K562 (cell line): ENCODE data around the gene UCHL5. TPM values are rescaled to one million over a fixed set of nuclear protein-coding genes. Genes with fewer than 3 reads are reported as not detected.

Experiments
- E2F1 ChIP-seq: sonication (generic); formaldehyde crosslinking; IDR thresholded peaks from 2 replicates; pipeline ENCODE4 v1.8.1; 2023; ENCODE audit warnings: mild to moderate bottlenecking, missing genetic modification reagents, moderate library complexity
- FOXM1 ChIP-seq, 2 experiments: fragments of 450-650 bp in 1 of 2; sonication (generic) in 1 of 2; formaldehyde crosslinking in 1 of 2; IDR thresholded peaks; 2 replicates each; pipeline versions ENCODE4 v1.6.1 to v1.9.0; 2017 to 2022; ENCODE audit warnings: low read depth in 2 of 2, mild to moderate bottlenecking in 2 of 2, missing genetic modification reagents in 1 of 2, moderate library complexity in 1 of 2
- KAT7 ChIP-seq: sonication (generic); formaldehyde crosslinking; IDR thresholded peaks from 2 replicates; pipeline ENCODE4 v1.8.0; 2022; ENCODE audit warnings: missing genetic modification reagents, mild to moderate bottlenecking, borderline replicate concordance
- KDM1A ChIP-seq, 2 experiments: fragments of 450-650 bp; IDR thresholded peaks; 2 replicates each; pipeline ENCODE4 v1.6.1; 2016; ENCODE audit warnings: mild to moderate bottlenecking in 2 of 2
- KDM4B ChIP-seq, 2 experiments: fragments of 450-650 bp in 1 of 2; sonication (generic) in 1 of 2; IDR thresholded peaks; 2 replicates each; pipeline ENCODE4 v1.6.1; 2016 to 2017; ENCODE audit warnings: borderline replicate concordance in 2 of 2, antibody characterized with exemption in 1 of 2, low read depth in 1 of 2, mild to moderate bottlenecking in 1 of 2
- MLLT1 ChIP-seq, 2 experiments: fragments of 450-650 bp; IDR thresholded peaks; 2 replicates each; pipeline ENCODE4 v1.6.1; 2016
- NCOA2 ChIP-seq, 2 experiments: fragments of 450-650 bp; IDR thresholded peaks; 2 replicates each; pipeline ENCODE4 v1.6.1; 2018; ENCODE audit warnings: mild to moderate bottlenecking in 2 of 2, moderate library complexity in 1 of 2; ENCODE audit not compliant: partially characterized antibody in 2 of 2
- NR4A1 ChIP-seq, 2 experiments: fragments of 250-450 bp in 1 of 2; fragments of 450-650 bp in 1 of 2; sonication (Bioruptor Pico) in 1 of 2; IDR thresholded peaks; 2 replicates each; pipeline versions ENCODE4 v1.4.0 to v1.6.1; 2016 to 2020; ENCODE audit warnings: mild to moderate bottlenecking in 2 of 2, missing compliant biosample characterization in 1 of 2, missing genetic modification characterization in 1 of 2, moderate library complexity in 1 of 2
- PHF20 ChIP-seq: fragments of 450-650 bp; IDR thresholded peaks from 2 replicates; pipeline ENCODE4 v1.6.1; 2018; ENCODE audit not compliant: partially characterized antibody
- PHF21A ChIP-seq: fragments of 450-650 bp; IDR thresholded peaks from 2 replicates; pipeline ENCODE4 v1.6.1; 2017; ENCODE audit warnings: low read depth, borderline replicate concordance
- SRSF1 ChIP-seq: fragments of 200-400 bp; formaldehyde crosslinking; IDR thresholded peaks from 2 replicates; pipeline ENCODE4 v1.6.1; 2017; ENCODE audit warnings: mild to moderate bottlenecking, low read depth, low read length, moderate library complexity
- ZBTB8A ChIP-seq: fragments of 450-650 bp; IDR thresholded peaks from 2 replicates; pipeline ENCODE4 v1.6.1; 2018; ENCODE audit warnings: mild to moderate bottlenecking, moderate library complexity; ENCODE audit not compliant: partially characterized antibody
- ZNF23 ChIP-seq: fragments of 250-450 bp; sonication (Bioruptor Pico); IDR thresholded peaks from 2 replicates; pipeline ENCODE4 v1.4.0; 2020; ENCODE audit warnings: mild to moderate bottlenecking
- ZNF408 ChIP-seq: fragments of 250-450 bp; sonication (Bioruptor Pico); IDR thresholded peaks from 2 replicates; pipeline ENCODE4 v1.4.0; 2020; ENCODE audit warnings: low read depth, mild to moderate bottlenecking, moderate library complexity
- ZNF668 ChIP-seq: fragments of 250-450 bp; sonication (Bioruptor Pico); IDR thresholded peaks from 2 replicates; pipeline ENCODE4 v1.8.0; 2022; ENCODE audit warnings: mild to moderate bottlenecking, inconsistent platforms
- polyA plus RNA-seq, 8 experiments: library from polyadenylated mRNA; depleted of rRNA in 4 of 8; stranded (reverse) in 5 of 8; unstranded in 3 of 8; fragments of >200 nt; fragmentation: Nextera tagmentation in 2 of 8; fragmentation: Illumina TruSeq in 1 of 8; extraction: Ambion mirVana in 2 of 8; extraction: Trizol in 1 of 8; gene quantifications; 2 replicates each; pipeline versions ENCODE4 v1.2.1 to v1.2.3, GENCODE V29; 2011 to 2014; ENCODE audit warnings: inconsistent platforms in 1 of 8, missing spikeins in 1 of 8
- total RNA-seq, 7 experiments: library from RNA; depleted of rRNA in 6 of 7; stranded (reverse); fragments of >200 nt in 6 of 7; fragmentation: Illumina TruSeq in 2 of 7; extraction: Trizol in 2 of 7; gene quantifications; 2 replicates each; pipeline versions ENCODE4 v1.2.1 to v1.2.3, GENCODE V29; 2011 to 2021; ENCODE audit warnings: low replicate concordance in 1 of 7
- TF ChIP-seq, protein P1 (sequence below): sonication (generic); formaldehyde crosslinking; IDR thresholded peaks from 2 replicates; pipeline ENCODE4 v1.8.0; 2022; ENCODE audit warnings: mild to moderate bottlenecking, missing genetic modification reagents
- TF ChIP-seq, protein P2 (sequence below): fragments of 250-450 bp; sonication (Bioruptor Pico); IDR thresholded peaks from 2 replicates; pipeline ENCODE4 v1.8.0; 2022; ENCODE audit warnings: inconsistent platforms

The UCHL5 gene
- total and polyA plus RNA-seq, 9 of the 15 experiments (the other 6 are each of a cell fraction or from before 2014, with no cell fraction given): 61.0 to 206 (median 122) TPM

- TF ChIP-seq, protein P1, sequence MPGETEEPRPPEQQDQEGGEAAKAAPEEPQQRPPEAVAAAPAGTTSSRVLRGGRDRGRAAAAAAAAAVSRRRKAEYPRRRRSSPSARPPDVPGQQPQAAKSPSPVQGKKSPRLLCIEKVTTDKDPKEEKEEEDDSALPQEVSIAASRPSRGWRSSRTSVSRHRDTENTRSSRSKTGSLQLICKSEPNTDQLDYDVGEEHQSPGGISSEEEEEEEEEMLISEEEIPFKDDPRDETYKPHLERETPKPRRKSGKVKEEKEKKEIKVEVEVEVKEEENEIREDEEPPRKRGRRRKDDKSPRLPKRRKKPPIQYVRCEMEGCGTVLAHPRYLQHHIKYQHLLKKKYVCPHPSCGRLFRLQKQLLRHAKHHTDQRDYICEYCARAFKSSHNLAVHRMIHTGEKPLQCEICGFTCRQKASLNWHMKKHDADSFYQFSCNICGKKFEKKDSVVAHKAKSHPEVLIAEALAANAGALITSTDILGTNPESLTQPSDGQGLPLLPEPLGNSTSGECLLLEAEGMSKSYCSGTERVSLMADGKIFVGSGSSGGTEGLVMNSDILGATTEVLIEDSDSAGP (CRISPR knock-in tag): no peak
- TF ChIP-seq KDM1A (IDR thresholded peaks at IDR 0.05) (peak in 1 of 2 experiments; percentile 39; a peak in 2 of 4 replicates), NCOA2 (IDR thresholded peaks at IDR 0.05; ENCODE audit: partially characterized antibody in 2 of 2) (no peak), PHF21A (no peak), ZBTB8A (no peak), MLLT1 (IDR thresholded peaks at IDR 0.05) (peak in 1 of 2 experiments; percentile 30; a peak in 1 of 4 replicates), ZNF23 (CRISPR knock-in tag) (no peak), SRSF1 (no peak), PHF20 (no peak), KAT7 (no peak; the same call in 1 of the 2 replicates), E2F1 (CRISPR knock-in tag) (peak; percentile 88), KDM4B (IDR thresholded peaks at IDR 0.05; ENCODE audit: borderline replicate concordance in 2 of 2, low read depth in 1 of 2) (peak in 1 of 2 experiments; percentile 59; a peak in 1 of 4 replicates), ZNF408 (CRISPR knock-in tag) (no peak), NR4A1 (CRISPR knock-in tag; IDR thresholded peaks at IDR 0.05) (no peak), NR4A1 (tag; IDR thresholded peaks at IDR 0.05) (no peak), ZNF668 (CRISPR knock-in tag) (no peak), FOXM1 (IDR thresholded peaks at IDR 0.05; ENCODE audit: low read depth) (no peak), FOXM1 (CRISPR knock-in tag; IDR thresholded peaks at IDR 0.05; ENCODE audit: low read depth) (peak; percentile 67; the same call in 1 of the 2 replicates)
- TF ChIP-seq, protein P2, sequence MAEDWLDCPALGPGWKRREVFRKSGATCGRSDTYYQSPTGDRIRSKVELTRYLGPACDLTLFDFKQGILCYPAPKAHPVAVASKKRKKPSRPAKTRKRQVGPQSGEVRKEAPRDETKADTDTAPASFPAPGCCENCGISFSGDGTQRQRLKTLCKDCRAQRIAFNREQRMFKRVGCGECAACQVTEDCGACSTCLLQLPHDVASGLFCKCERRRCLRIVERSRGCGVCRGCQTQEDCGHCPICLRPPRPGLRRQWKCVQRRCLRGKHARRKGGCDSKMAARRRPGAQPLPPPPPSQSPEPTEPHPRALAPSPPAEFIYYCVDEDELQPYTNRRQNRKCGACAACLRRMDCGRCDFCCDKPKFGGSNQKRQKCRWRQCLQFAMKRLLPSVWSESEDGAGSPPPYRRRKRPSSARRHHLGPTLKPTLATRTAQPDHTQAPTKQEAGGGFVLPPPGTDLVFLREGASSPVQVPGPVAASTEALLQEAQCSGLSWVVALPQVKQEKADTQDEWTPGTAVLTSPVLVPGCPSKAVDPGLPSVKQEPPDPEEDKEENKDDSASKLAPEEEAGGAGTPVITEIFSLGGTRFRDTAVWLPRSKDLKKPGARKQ (CRISPR knock-in tag): no peak
Measured at GRCh38 chr1:193104907-193105820, 46.0 kb upstream of the UCHL5 start, which contains the start of gene GLRX2 (continued).
